ENCODE data around the gene NFATC4. TPM values are rescaled to one million over a fixed set of nuclear protein-coding genes. Genes with fewer than 3 reads are reported as not detected.
A peak's percentile ranks its signal among the peaks of the same experiment; 100 is the strongest.

Gene NFATC4
- total RNA-seq, 1 experiment from 2014 or later, result 7.6 TPM

GRCh38 chr14:24366413-24366720 lies 1.6 kb upstream of the NFATC4 start:
- ATAC-seq (peak; percentile 3), DNase-seq (ENCODE audit: low read depth, low spot score) (no peak)
- H3K9ac ChIP-seq (ENCODE audit: low read length), result peak overlapping the region; percentile 69
- no peaks in the 10 kb centered on the region for H3K79me2 ChIP-seq (ENCODE audit: insufficient read depth, low read length)
- H3K27me3 ChIP-seq (ENCODE audit: insufficient read depth, low read length), result no peaks in the 10 kb centered on the region
- H3K9me3 ChIP-seq (ENCODE audit: control insufficient read depth in 1 of 2, insufficient read depth in 1 of 2, low read depth in 1 of 2, low read length in 2 of 2), result no peaks in the 10 kb centered on the region
- H3K27ac ChIP-seq (ENCODE audit: low read depth, low read length), result peak overlapping the region; percentile 89
- peak overlapping the region; percentile 55 to 64 for H3K4me3 ChIP-seq (replicated peaks in 1 of 2; ENCODE audit: low read depth in 1 of 2, low read length in 2 of 2)
- CTCF ChIA-PET, result interaction anchor here (0.7 to 2.3 kb wide), 11 partner anchors 9 to 124 kb away, joined by 3 to 84 read pairs (median 7); partner anchors contain the start of genes CIDEB, SDR39U1 and TINF2
- H3K4me2 ChIP-seq (ENCODE audit: low read length), result peak overlapping the region; percentile 97
- no TSS peak for BruUV-seq (replicated peaks)
- RAD21 ChIA-PET (ENCODE audit: low non-redundant PET in 1 of 2, low total read pairs in 2 of 2, uncharacterized antibody in 2 of 2, unreplicated experiment in 2 of 2), result interaction anchor here (0.9 to 2.2 kb wide), 4 partner anchors 33 to 65 kb away, joined by 3 to 18 read pairs (median 6); no protein-coding TSS in a partner anchor
- H3K9me2 ChIP-seq (ENCODE audit: insufficient read depth), result no peaks in the 10 kb centered on the region
- POLR2A ChIA-PET, result interaction anchor here (0.8 to 2.2 kb wide), 7 partner anchors 14 to 1272 kb away, joined by 3 to 33 read pairs (median 4); partner anchors contain the start of genes ACIN1, CBLN3, KHNYN and RNF31
- H3K4me1 ChIP-seq (ENCODE audit: control insufficient read depth in 1 of 2, insufficient read depth in 2 of 2, low read length in 2 of 2), result peaks cover 15 to 33% of the 10 kb centered on the region in 2 experiments
- H3K36me3 ChIP-seq (ENCODE audit: control insufficient read depth in 1 of 2, insufficient read depth in 2 of 2, low read length in 2 of 2), result no peaks in the 10 kb centered on the region
- H2AFZ ChIP-seq (ENCODE audit: low read depth, low read length, poor library complexity, severe bottlenecking), result no peak overlapping the region
- intact Hi-C loops (cut with micrococcal nuclease), result no loop called here
- TF ChIP-seq TCF7L2 (IDR thresholded peaks at IDR 0.05; ENCODE audit: borderline replicate concordance, extremely low read depth, insufficient read depth, insufficient read length) (no peak), RAD21 (IDR thresholded peaks at IDR 0.05; ENCODE audit: low read depth) (no peak), EZH2 (IDR thresholded peaks at IDR 0.05) (no peak), SRF (IDR thresholded peaks at IDR 0.05; ENCODE audit: low read depth) (no peak), ATF3 (IDR thresholded peaks at IDR 0.05) (no peak), CEBPB (IDR thresholded peaks at IDR 0.05; ENCODE audit: low read depth) (no peak), EGR1 (IDR thresholded peaks at IDR 0.05; ENCODE audit: low read depth) (no peak), POLR2A (IDR thresholded peaks at IDR 0.05; ENCODE audit: borderline replicate concordance, extremely low read depth, insufficient read depth, insufficient read length) (no peak), CTCF (IDR thresholded peaks at IDR 0.05 in 2 of 3, conservative IDR thresholded peaks at IDR 0.05 in 1 of 3; ENCODE audit: borderline replicate concordance in 1 of 3, insufficient read depth in 1 of 3, low read depth in 2 of 3, low read length in 2 of 3) (no peak), CBX3 (IDR thresholded peaks at IDR 0.05; ENCODE audit: low read depth) (no peak), SP1 (IDR thresholded peaks at IDR 0.05; ENCODE audit: low read depth) (no peak), REST (IDR thresholded peaks at IDR 0.05; ENCODE audit: low read depth) (no peak), ZNF274 (IDR thresholded peaks at IDR 0.05; ENCODE audit: low read depth, low read length) (no peak), ZBTB33 (IDR thresholded peaks at IDR 0.05; ENCODE audit: extremely low read depth, insufficient replicate concordance, low read length) (no peak), POLR2AphosphoS5 (IDR thresholded peaks at IDR 0.05; ENCODE audit: low read depth, low read length) (no peak), ELF1 (IDR thresholded peaks at IDR 0.05; ENCODE audit: borderline replicate concordance, low read depth) (no peak), ZFX (IDR thresholded peaks at IDR 0.05) (no peak; the same call in 1 of the 2 replicates)
- no peaks in the 10 kb centered on the region for H4K20me1 ChIP-seq (ENCODE audit: insufficient read depth)
